Right atrium auricular region (tissue), 2 donors: ENCODE results near the gene SMURF1. TPM values are rescaled to one million over a fixed set of nuclear protein-coding genes. Genes with fewer than 3 reads are reported as not detected.

ENCODE experiments used
- DNase-seq: peaks from one replicate; pipeline ENCODE4 v3.0.0-alpha.2; 2019; ENCODE audit warnings: low spot score
- H3K27ac ChIP-seq, 2 donors: fragments of 200-600 bp; sonication (generic); 1 replicate in 1 of 2; 2 replicates in 1 of 2; pipeline ENCODE4 v1.5.1; 2016 to 2019
- H3K27me3 ChIP-seq, 2 donors: fragments of 200-600 bp; sonication (generic); one replicate each; pipeline versions ENCODE4 v1.5.1 to v1.6.0; 2017 to 2019
- H3K36me3 ChIP-seq: fragments of 200-600 bp; sonication (generic); one replicate; pipeline ENCODE4 v1.5.1; 2016
- H3K4me1 ChIP-seq, 2 donors: fragments of 200-600 bp; sonication (generic); one replicate each; pipeline versions ENCODE4 v1.5.1 to v1.6.0; 2017 to 2019
- H3K4me3 ChIP-seq, 2 donors: fragments of 200-600 bp; sonication (generic); 1 replicate in 1 of 2; 2 replicates in 1 of 2; pipeline ENCODE4 v1.5.1; 2017 to 2019; ENCODE audit warnings: mild to moderate bottlenecking in 1 of 2, moderate library complexity in 1 of 2
- H3K9me3 ChIP-seq, 2 donors: fragments of 200-600 bp; sonication (generic); one replicate each; pipeline ENCODE4 v1.5.1; 2019
- CTCF ChIP-seq, 2 donors: fragments of 200-600 bp; sonication (generic); IDR thresholded peaks; one replicate each; pipeline ENCODE4 v1.5.1; 2019; ENCODE audit warnings: antibody characterized with exemption in 2 of 2
- total RNA-seq, 2 donors: library from RNA; depleted of rRNA; stranded (reverse); fragments of >200 nt; gene quantifications; one replicate each; pipeline ENCODE4 v1.1.0, GENCODE V29; 2016

SMURF1 gene
- total RNA-seq, 2 donors from 2014 or later: 9.0 to 14.3 TPM

DNA sequence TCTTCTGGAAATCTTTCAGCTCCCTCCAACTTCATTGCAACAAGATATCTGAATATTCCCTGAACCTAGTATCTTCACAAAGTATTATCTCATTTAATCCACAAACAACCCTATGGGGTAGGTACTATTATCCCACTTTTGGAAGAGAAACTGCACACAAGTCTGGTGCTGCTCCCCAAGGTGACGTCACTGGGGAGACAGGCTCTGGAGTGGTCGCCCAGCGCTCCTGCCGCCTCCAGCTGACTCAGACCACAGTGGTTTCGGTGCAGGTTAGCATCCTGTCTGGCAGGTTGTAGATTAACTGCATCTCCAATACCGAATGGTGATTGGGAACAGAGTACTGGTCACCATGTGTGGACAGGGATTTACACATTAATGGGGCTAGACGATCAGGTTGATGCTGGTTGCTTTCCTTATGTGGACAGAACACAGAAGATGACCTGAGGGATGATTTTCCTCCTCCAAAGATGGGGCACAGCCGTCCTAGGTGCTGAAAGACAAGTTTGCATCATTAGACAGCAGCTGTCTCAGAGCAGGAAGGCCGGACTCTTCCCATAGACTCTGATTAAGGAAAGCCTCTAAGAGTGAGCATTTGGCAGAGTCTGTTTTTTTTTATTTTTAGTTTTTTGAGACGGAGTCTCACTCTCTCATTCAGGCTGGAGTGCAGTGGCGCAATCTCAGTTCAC is 137.0 kb downstream of the SMURF1 start:
- Histone ChIP-seq H3K36me3 (peaks cover 67% of the 10 kb centered on the region), H3K27me3 (no peaks in the 10 kb centered on the region), H3K4me1 (peaks cover 0 to 12% of the 10 kb centered on the region in 2 donors), H3K27ac (no peak overlapping the region), H3K4me3 (no peak overlapping the region), H3K9me3 (no peaks in the 10 kb centered on the region)
- peak; percentile 5 for DNase-seq
- TF ChIP-seq CTCF (IDR thresholded peaks at IDR 0.05): no peak

DNA sequence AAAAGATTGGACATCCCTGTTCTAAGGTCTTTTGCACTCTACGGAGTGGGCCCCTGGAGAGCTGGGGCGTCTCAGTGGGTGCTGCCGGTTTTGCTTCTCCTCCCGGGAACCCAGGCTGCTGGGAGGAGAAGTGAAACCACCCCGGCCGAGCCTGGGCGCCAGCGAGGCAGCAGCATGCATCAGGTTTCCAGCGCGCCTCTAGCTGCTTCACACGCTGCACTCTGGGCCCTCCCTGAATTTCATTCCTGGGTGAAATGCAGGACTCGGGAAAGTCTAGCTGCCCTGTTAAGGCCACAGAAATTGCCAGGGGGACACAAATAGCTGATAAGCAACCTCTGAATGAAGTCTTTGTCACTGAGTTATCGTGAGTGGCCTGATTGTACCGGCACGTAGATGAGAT is 138.1 kb downstream of the SMURF1 start:
- Histone ChIP-seq H3K36me3 (peaks cover 60% of the 10 kb centered on the region), H3K4me1 (peaks cover 0 to 12% of the 10 kb centered on the region in 2 donors), H3K9me3 (no peaks in the 10 kb centered on the region), H3K4me3 (no peak overlapping the region), H3K27me3 (no peaks in the 10 kb centered on the region), H3K27ac (no peak overlapping the region)
- peak; percentile 40 for DNase-seq
- no peak for TF ChIP-seq CTCF (IDR thresholded peaks at IDR 0.05)

- Histone ChIP-seq H3K27ac (no peak overlapping the region), H3K36me3 (peaks cover 61% of the 10 kb centered on the region), H3K4me3 (no peak overlapping the region), H3K4me1 (peaks cover 0 to 12% of the 10 kb centered on the region in 2 donors), H3K9me3 (no peaks in the 10 kb centered on the region), H3K27me3 (no peaks in the 10 kb centered on the region)
- TF ChIP-seq CTCF (IDR thresholded peaks at IDR 0.05): no peak
- DNase-seq: peak; percentile 49
Observed at GRCh38 chr7:99004781-99005500, 139.0 kb downstream of the SMURF1 start.

DNA sequence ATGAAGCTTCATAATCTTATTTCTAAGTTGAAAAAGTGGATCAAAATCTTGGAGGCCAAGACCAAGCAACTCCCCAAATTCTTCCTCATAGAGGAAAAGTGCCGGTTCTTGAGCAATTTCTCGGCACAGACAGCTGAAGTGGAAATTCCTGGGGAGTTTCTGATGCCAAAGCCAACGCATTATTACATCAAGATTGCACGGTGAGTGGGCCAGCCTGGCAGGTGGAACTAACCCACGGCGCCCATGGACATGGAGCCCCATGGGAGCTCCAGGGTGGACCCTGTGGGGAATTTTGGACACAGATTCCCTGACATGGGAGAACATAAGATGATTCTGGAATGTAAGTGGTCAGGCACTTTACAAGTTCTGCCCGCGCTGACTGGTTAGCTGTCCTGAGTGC is 139.7 kb downstream of the SMURF1 start:
- Histone ChIP-seq H3K4me3 (no peak overlapping the region), H3K36me3 (peaks cover 65% of the 10 kb centered on the region), H3K27me3 (no peaks in the 10 kb centered on the region), H3K27ac (no peak overlapping the region), H3K4me1 (peaks cover 0 to 12% of the 10 kb centered on the region in 2 donors), H3K9me3 (no peaks in the 10 kb centered on the region)
- TF ChIP-seq CTCF (IDR thresholded peaks at IDR 0.05): no peak
- peak; percentile 66 for DNase-seq

DNA sequence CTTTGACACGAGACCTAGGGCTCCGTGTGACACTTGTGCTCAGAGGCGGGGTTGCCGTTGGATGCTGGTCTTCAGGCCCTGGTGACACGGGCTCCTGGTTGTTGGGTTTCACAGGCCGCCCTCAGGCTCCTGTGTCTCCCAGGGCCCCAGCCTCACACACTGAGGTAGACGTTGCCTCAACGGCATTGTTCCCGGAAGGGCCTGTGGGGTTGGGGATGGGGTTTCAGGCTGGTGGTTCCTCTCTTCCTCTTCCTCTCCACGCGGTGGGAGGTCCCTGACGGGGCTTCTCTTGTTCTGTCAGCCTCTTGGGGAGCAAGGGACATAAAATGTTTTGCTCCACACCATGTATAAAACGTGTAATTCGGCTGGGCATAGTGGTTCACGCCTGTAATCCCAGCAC is 140.5 kb downstream of the SMURF1 start:
- no peak for TF ChIP-seq CTCF (IDR thresholded peaks at IDR 0.05)
- H3K27ac ChIP-seq: peak overlapping the region in 1 of 2 donors; percentile 53
- H3K27me3 ChIP-seq: no peaks in the 10 kb centered on the region
- H3K4me3 ChIP-seq: no peak overlapping the region
- DNase-seq: no peak
- H3K4me1 ChIP-seq: peaks cover 0 to 12% of the 10 kb centered on the region in 2 donors
- no peaks in the 10 kb centered on the region for H3K9me3 ChIP-seq
- H3K36me3 ChIP-seq: peaks cover 62% of the 10 kb centered on the region
